ENCODE measurements around the gene TCF7L2.

TCF7L2 gene

GRCh38 chr10:112949875-112950507 lies at the start of gene TCF7L2:
Gene TCF7L2 (plus strand): TSS chr10:112950247. CDS start chr10:112950757, 510 bp downstream.
- peak; percentile 97 for DNase-seq

GRCh38 chr10:112902730-112903129 lies 47.3 kb upstream of the TCF7L2 start:
- DNase-seq: no peak

GRCh38 chr10:112904000-112904399 lies 46.0 kb upstream of the TCF7L2 start:
- DNase-seq: no peak

GRCh38 chr10:112906945-112907344 lies 43.1 kb upstream of the TCF7L2 start:
- DNase-seq: no peak

- no peak for DNase-seq
Measured at GRCh38 chr10:112907893-112908292, 42.2 kb upstream of the TCF7L2 start.

GRCh38 chr10:112911206-112911605 lies 38.8 kb upstream of the TCF7L2 start:
- DNase-seq: no peak

- DNase-seq: no peak
Measured at GRCh38 chr10:112912410-112912928, 37.6 kb upstream of the TCF7L2 start.

- no peak for DNase-seq
Measured at GRCh38 chr10:112913255-112913654, 36.8 kb upstream of the TCF7L2 start.

GRCh38 chr10:112913661-112914287 lies 36.3 kb upstream of the TCF7L2 start:
- DNase-seq: no peak

- no peak for DNase-seq
Measured at GRCh38 chr10:112914288-112914952, 35.6 kb upstream of the TCF7L2 start.

- DNase-seq: no peak
Measured at GRCh38 chr10:112915590-112916572, 34.2 kb upstream of the TCF7L2 start.

GRCh38 chr10:112917681-112918080 lies 32.4 kb upstream of the TCF7L2 start:
- no peak for DNase-seq

- no peak for DNase-seq
Measured at GRCh38 chr10:112918771-112919170, 31.3 kb upstream of the TCF7L2 start.

- peak; percentile 46 for DNase-seq
Measured at GRCh38 chr10:112919721-112920120, 30.3 kb upstream of the TCF7L2 start.

GRCh38 chr10:112926906-112927688 lies 22.9 kb upstream of the TCF7L2 start:
- DNase-seq: no peak

- no peak for DNase-seq
Measured at GRCh38 chr10:112927980-112928379, 22.1 kb upstream of the TCF7L2 start.

- DNase-seq: no peak
Measured at GRCh38 chr10:112932658-112933057, 17.4 kb upstream of the TCF7L2 start.

- DNase-seq: no peak
Measured at GRCh38 chr10:112934193-112934592, 15.9 kb upstream of the TCF7L2 start.

- no peak for DNase-seq
Measured at GRCh38 chr10:112938808-112939482, 11.1 kb upstream of the TCF7L2 start.

- no peak for DNase-seq
Measured at GRCh38 chr10:112945811-112946210, 4.2 kb upstream of the TCF7L2 start.

GRCh38 chr10:112946649-112947048 lies 3.4 kb upstream of the TCF7L2 start:
- DNase-seq: no peak
